ENCODE data around the gene CD9.

The CD9 gene

DNA sequence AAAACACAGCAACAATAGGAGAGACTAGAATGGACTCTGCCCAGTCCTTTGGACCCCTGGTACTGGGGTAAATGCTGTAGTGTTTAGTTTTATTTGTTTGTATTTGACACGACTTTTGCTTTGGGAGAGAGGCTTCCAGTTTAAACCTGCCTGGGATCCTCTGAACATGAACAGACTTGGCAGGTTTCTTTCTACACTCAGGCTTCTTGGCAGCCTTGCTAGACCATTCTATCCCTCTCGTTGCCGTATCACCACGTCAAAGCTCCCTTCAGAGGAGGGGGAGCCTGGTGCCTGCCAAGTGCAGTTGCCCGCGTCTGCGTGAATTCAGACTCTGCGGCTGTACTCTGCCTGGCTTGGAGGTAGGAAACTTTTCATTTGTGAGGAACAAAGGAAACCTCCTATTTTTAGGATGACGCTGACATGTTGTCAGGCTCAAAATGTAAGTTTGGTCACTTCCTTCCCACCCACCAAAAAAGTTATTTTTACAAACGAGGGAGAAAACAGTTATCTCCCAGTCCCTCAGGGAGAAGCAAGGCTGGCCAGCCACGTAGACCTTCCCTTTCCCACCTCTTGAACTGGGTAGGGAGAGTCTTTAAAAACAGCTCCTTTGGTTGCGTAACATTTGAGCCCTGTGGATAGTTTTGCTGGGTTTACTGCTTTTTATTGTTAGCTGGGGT is 25.9 kb downstream of the CD9 start:
- H3K9ac ChIP-seq (ENCODE audit: low read depth, low read length), result no peak overlapping the region
- H3K4me1 ChIP-seq (ENCODE audit: control insufficient read depth, insufficient read depth, low read length), result peaks cover 10% of the 10 kb centered on the region; the same call in 1 of the 2 replicates
- peaks cover 64% of the 10 kb centered on the region for H3K36me3 ChIP-seq (ENCODE audit: control insufficient read depth, insufficient read depth, low read length)
- no peaks in the 10 kb centered on the region for H3K27me3 ChIP-seq (ENCODE audit: control insufficient read depth, insufficient read depth, low read length)
- H3K4me3 ChIP-seq (ENCODE audit: low read depth, low read length), result no peak overlapping the region
- H3K9me3 ChIP-seq (ENCODE audit: control insufficient read depth, insufficient read depth, low read length), result no peaks in the 10 kb centered on the region
- H3K27ac ChIP-seq (ENCODE audit: low read depth, low read length), result peak overlapping the region; percentile 32

DNA sequence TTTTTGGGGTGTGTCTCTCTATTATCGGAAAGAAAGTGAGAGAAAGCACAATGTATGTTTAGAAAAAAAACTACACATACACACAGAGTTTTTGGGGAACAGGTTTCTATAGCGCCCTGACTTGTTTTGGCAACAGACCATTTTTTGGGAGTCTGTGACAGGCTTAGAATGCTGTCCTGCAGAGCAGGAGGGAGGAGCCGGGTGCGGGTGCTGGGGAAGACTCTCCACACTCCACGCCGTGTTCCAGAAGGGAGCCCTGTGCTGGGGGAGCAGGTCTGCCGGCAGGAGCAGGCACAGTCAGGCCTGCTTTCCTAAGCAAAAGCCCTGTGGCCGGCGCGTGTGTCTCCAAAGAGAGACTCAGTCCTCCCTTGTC is 26.5 kb downstream of the CD9 start:
- Histone ChIP-seq H3K36me3 (ENCODE audit: control insufficient read depth, insufficient read depth, low read length) (peaks cover 65% of the 10 kb centered on the region), H3K9ac (ENCODE audit: low read depth, low read length) (no peak overlapping the region), H3K4me1 (ENCODE audit: control insufficient read depth, insufficient read depth, low read length) (peaks cover 10% of the 10 kb centered on the region; the same call in 1 of the 2 replicates), H3K27me3 (ENCODE audit: control insufficient read depth, insufficient read depth, low read length) (no peaks in the 10 kb centered on the region), H3K9me3 (ENCODE audit: control insufficient read depth, insufficient read depth, low read length) (no peaks in the 10 kb centered on the region), H3K4me3 (ENCODE audit: low read depth, low read length) (no peak overlapping the region), H3K27ac (ENCODE audit: low read depth, low read length) (peak overlapping the region; percentile 32)

DNA sequence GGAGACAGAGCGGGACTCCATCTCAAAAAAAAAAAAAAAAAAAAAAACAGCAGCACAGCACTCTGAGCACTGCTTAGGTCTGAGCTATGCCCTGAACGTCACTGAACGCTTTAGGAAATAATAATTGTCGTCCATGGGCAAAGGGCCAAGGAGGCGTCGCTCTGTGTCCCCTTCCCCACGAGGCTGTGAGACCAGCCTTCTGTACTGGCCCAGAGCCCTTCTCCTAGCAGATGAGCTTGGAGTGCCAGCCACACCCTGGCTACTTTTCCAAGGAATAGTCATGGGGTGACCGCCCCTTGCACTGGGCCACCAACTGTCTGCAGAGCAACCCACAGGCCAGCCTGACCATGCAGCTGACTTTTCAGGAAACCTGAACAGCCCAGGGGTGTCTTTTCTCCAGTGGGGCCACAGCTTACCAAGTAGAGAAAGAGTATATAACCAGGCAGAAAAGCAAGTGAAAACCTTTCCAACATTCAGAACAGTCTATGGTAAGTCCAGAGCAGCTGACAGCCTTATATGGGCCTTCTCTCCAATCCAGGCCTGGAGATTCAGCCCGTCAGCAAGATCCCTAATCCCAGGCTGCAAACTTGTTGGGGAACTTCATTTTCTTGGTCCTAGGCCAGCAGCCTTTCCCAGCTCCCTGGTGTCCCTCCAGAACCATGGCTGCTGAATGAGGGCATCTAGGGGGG is 28.5 kb downstream of the CD9 start:
- H3K4me1 ChIP-seq (ENCODE audit: control insufficient read depth, insufficient read depth, low read length), result peaks cover 10% of the 10 kb centered on the region; the same call in 1 of the 2 replicates
- no peaks in the 10 kb centered on the region for H3K9me3 ChIP-seq (ENCODE audit: control insufficient read depth, insufficient read depth, low read length)
- no peaks in the 10 kb centered on the region for H3K27me3 ChIP-seq (ENCODE audit: control insufficient read depth, insufficient read depth, low read length)
- H3K27ac ChIP-seq (ENCODE audit: low read depth, low read length), result no peak overlapping the region
- no peak overlapping the region for H3K4me3 ChIP-seq (ENCODE audit: low read depth, low read length)
- H3K36me3 ChIP-seq (ENCODE audit: control insufficient read depth, insufficient read depth, low read length), result peaks cover 80% of the 10 kb centered on the region
- no peak overlapping the region for H3K9ac ChIP-seq (ENCODE audit: low read depth, low read length)

DNA sequence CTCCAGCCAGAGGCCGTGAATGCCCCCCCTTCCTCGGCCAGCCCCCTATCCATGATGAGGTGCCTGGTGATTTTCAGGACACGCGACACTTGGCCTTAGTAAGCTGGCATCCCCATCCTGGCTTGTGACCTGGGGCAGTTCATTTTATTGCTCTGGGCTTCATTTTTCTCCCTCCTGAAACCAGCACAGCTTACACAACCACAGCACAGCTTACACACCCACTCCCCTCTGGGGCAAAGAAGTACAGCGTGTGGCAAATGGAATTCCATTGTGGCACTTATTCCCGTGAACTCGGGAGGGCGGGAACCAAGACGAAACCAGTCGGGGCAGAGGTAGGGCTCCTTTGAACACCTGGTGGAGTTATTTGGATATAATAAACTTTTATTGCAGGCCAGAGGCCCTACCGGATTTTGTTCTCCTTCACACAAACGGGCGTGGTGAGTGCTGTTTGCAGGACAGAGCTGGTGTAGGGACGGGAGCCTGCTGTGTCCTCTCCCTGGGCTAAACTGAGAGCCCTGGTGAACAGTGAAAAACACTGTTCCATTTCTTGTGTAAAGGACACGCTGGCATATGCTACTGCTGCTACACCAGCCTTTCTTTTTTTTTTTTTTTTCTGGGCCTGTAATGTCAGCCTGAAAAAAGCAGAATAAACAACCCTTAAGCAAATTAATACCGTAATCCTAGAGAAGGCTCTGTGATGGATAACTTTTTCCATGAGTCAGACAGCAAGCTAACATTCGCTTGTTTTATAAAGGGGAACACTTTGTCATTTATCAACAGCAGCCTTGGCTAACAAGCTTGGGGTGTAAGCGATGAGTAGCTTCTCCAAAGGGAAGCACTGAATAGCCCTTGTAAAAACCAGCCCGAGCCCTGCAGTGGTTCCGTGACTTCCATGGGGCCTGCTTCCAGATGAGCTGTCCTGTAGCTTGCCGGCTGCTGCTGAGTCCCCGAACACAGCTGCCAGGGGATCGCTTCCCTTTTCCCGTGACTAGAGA is 29.3 kb downstream of the CD9 start:
- Histone ChIP-seq H3K4me3 (ENCODE audit: low read depth, low read length) (no peak overlapping the region), H3K9me3 (ENCODE audit: control insufficient read depth, insufficient read depth, low read length) (no peaks in the 10 kb centered on the region), H3K36me3 (ENCODE audit: control insufficient read depth, insufficient read depth, low read length) (peaks cover 80% of the 10 kb centered on the region), H3K4me1 (ENCODE audit: control insufficient read depth, insufficient read depth, low read length) (peaks cover 10% of the 10 kb centered on the region; the same call in 1 of the 2 replicates), H3K27ac (ENCODE audit: low read depth, low read length) (peak overlapping the region; percentile 66), H3K9ac (ENCODE audit: low read depth, low read length) (no peak overlapping the region), H3K27me3 (ENCODE audit: control insufficient read depth, insufficient read depth, low read length) (no peaks in the 10 kb centered on the region)

DNA sequence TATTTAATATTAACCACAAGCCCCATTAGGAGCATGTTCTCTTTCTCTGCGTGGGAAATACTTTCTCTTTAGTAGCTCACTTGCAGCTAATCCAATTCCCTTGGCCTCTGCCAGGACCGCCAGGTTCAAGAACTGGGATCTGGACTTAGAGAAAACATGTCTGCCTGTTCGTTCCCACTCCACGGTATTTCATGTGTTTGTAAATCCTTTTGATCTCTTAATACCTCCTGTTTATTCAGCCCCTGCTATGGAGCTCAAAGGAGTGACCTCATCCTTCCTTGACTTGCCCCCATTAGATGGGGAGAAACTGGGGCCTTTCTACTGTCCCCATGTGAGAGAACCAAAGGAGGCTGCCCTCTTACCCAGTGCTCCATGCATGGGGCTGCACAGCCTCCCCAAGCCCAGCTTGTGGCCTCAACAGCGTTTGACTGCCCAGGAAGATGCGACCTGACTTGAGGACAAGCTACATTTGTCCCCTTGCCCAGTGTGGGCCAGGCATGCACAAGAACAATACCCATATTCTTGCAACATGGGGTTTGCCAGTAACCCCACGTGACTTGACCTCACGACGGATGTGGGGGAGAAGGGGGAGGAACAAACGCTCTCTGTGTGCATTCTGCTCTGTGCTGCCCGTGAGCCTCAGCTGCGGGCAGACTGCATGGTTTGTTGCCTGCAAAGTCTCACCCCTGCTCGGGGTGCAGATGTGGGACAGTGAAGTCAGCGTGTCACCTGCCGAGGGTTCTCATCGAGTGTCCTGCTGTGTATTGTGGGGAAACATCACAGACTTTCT is 30.3 kb downstream of the CD9 start:
- H3K4me1 ChIP-seq (ENCODE audit: control insufficient read depth, insufficient read depth, low read length), result peaks cover 10% of the 10 kb centered on the region; the same call in 1 of the 2 replicates
- no peak overlapping the region for H3K4me3 ChIP-seq (ENCODE audit: low read depth, low read length)
- peak overlapping the region; percentile 66 for H3K27ac ChIP-seq (ENCODE audit: low read depth, low read length)
- H3K27me3 ChIP-seq (ENCODE audit: control insufficient read depth, insufficient read depth, low read length), result no peaks in the 10 kb centered on the region
- H3K36me3 ChIP-seq (ENCODE audit: control insufficient read depth, insufficient read depth, low read length), result peaks cover 80% of the 10 kb centered on the region
- H3K9me3 ChIP-seq (ENCODE audit: control insufficient read depth, insufficient read depth, low read length), result no peaks in the 10 kb centered on the region
- no peak overlapping the region for H3K9ac ChIP-seq (ENCODE audit: low read depth, low read length)

DNA sequence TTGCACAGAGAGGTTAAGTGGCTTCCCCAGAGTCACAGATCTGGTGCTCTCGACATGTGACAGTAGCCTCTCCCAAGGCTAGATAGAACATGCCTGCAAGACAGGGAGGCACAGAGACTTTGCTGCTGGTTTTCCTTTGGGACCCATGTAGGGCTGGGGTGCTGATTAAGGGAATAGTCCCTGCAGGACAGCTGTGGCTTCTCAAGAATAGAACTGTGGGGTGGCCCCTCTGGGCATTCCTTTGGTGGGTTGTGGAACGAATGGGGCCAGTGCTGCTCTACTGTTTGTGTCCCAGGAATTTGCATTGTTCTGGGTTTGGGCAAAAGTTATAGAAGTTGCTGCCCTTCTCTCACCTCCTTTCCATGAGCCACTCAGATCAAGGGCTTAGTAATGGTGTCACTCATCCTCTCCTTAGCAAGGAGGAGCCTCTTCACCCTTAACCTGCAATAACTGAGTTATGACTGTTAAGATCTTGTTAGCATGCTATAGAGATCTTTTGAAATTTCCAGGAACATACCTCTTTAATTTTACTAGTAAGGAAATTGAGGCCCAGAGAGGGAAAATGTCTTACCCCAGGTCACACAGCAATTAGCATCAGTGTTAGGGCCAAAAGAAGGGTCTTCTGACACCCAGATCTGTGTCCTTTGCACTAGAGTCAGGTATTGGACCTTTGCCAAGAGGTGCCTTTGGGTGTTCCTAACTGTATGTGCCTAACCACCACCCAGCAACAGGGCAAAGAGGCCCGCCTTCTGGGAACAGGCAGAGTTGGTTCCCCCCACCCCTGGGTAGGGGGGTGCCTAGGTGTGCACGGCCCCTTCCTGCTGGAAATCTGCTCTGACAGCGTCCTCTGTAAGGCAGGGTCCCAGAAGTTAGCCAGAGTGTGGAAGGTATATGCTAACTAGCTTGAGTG is 31.4 kb downstream of the CD9 start:
- Histone ChIP-seq H3K9ac (ENCODE audit: low read depth, low read length) (no peak overlapping the region), H3K27me3 (ENCODE audit: control insufficient read depth, insufficient read depth, low read length) (no peaks in the 10 kb centered on the region), H3K36me3 (ENCODE audit: control insufficient read depth, insufficient read depth, low read length) (peaks cover 80% of the 10 kb centered on the region), H3K4me3 (ENCODE audit: low read depth, low read length) (no peak overlapping the region), H3K4me1 (ENCODE audit: control insufficient read depth, insufficient read depth, low read length) (peaks cover 10% of the 10 kb centered on the region; the same call in 1 of the 2 replicates), H3K9me3 (ENCODE audit: control insufficient read depth, insufficient read depth, low read length) (no peaks in the 10 kb centered on the region), H3K27ac (ENCODE audit: low read depth, low read length) (no peak overlapping the region)

DNA sequence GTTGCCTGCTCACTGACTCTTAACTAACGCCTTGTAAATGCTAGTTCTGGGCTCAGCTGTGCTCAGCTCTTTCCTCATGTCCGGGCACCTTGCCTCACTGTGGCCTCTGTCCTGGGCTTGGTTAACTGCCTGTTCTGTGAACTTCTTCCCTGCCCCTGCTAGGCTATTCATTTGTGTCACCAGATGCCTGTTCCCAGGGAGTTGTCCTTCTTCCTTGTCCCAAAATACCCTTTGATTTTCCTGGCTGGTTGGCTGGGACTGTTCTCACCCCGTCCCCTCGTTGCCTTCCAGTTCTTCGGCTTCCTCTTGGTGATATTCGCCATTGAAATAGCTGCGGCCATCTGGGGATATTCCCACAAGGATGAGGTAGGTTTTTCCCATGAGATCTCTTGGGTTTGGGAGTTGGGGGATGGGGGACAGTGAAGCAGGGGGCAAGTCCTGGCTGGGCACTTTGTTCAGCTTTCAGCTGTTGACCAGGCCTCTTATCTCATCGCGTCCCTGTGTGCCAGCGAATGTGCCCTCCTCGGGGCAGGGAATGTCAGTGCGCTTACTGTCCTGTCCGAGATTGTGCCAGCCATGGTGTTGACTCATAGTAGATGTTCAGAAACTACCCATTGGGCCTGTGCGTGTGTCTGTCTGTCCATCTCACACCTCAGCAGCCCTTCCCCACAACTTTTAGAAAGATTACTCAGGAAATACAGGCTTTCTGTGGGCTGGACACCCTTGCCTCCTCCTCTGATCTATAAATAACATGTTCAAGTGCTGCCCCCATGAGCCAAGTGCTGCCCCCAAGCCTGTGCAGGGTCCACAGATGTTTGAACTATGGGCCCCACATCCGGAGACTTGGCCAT is 33.1 kb downstream of the CD9 start:
- H3K4me3 ChIP-seq (ENCODE audit: low read depth, low read length), result no peak overlapping the region
- peaks cover 10% of the 10 kb centered on the region; the same call in 1 of the 2 replicates for H3K4me1 ChIP-seq (ENCODE audit: control insufficient read depth, insufficient read depth, low read length)
- no peaks in the 10 kb centered on the region for H3K27me3 ChIP-seq (ENCODE audit: control insufficient read depth, insufficient read depth, low read length)
- no peak overlapping the region for H3K27ac ChIP-seq (ENCODE audit: low read depth, low read length)
- H3K36me3 ChIP-seq (ENCODE audit: control insufficient read depth, insufficient read depth, low read length), result peaks cover 81% of the 10 kb centered on the region
- H3K9me3 ChIP-seq (ENCODE audit: control insufficient read depth, insufficient read depth, low read length), result no peaks in the 10 kb centered on the region
- H3K9ac ChIP-seq (ENCODE audit: low read depth, low read length), result no peak overlapping the region

DNA sequence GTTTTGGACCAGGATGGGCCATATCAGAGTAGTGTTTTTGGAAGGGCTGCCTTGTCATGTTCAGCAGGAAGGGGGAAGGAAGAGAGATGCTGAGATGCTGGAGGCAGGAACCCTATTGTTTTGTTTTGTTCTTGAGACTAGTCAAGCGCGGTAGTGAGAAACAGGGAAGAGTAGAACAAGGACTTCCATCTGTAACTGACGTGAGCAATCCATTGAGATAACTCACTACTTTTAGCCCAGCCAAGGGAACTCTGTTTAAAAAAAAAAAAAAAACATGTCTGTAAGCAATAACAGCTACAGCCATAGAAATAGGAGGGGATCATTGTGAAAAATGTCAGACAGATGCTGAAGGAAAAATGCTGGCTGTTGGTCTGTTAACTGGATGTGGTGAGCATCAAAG is 34.0 kb downstream of the CD9 start:
- peaks cover 10% of the 10 kb centered on the region; the same call in 1 of the 2 replicates for H3K4me1 ChIP-seq (ENCODE audit: control insufficient read depth, insufficient read depth, low read length)
- peaks cover 85% of the 10 kb centered on the region for H3K36me3 ChIP-seq (ENCODE audit: control insufficient read depth, insufficient read depth, low read length)
- no peak overlapping the region for H3K4me3 ChIP-seq (ENCODE audit: low read depth, low read length)
- no peak overlapping the region for H3K9ac ChIP-seq (ENCODE audit: low read depth, low read length)
- H3K27ac ChIP-seq (ENCODE audit: low read depth, low read length), result no peak overlapping the region
- H3K27me3 ChIP-seq (ENCODE audit: control insufficient read depth, insufficient read depth, low read length), result no peaks in the 10 kb centered on the region
- H3K9me3 ChIP-seq (ENCODE audit: control insufficient read depth, insufficient read depth, low read length), result no peaks in the 10 kb centered on the region

DNA sequence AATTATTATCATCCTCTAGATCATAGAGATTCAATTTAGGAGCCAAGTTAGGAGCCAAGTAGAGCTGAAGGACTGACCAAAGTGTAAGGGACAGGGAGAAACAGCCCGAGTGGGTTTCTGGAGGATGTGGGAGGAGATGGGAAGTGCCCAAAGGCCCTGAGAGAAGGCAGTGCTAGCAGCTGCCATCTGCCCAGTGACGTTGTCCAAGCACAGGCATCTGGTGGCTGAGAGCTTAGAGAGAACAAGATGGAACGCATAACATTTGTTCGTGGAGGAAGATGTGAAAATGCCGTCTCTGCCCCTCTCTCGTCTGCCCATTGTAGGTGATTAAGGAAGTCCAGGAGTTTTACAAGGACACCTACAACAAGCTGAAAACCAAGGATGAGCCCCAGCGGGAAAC is 34.7 kb downstream of the CD9 start:
- no peak overlapping the region for H3K4me3 ChIP-seq (ENCODE audit: low read depth, low read length)
- no peak overlapping the region for H3K27ac ChIP-seq (ENCODE audit: low read depth, low read length)
- H3K4me1 ChIP-seq (ENCODE audit: control insufficient read depth, insufficient read depth, low read length), result peaks cover 10% of the 10 kb centered on the region; the same call in 1 of the 2 replicates
- H3K36me3 ChIP-seq (ENCODE audit: control insufficient read depth, insufficient read depth, low read length), result peaks cover 85% of the 10 kb centered on the region
- no peak overlapping the region for H3K9ac ChIP-seq (ENCODE audit: low read depth, low read length)
- no peaks in the 10 kb centered on the region for H3K27me3 ChIP-seq (ENCODE audit: control insufficient read depth, insufficient read depth, low read length)
- no peaks in the 10 kb centered on the region for H3K9me3 ChIP-seq (ENCODE audit: control insufficient read depth, insufficient read depth, low read length)
